Osteocyte (in vitro differentiated cells): Measurements from ENCODE around the gene SIGMAR1. TPM values are rescaled to one million over a fixed set of nuclear protein-coding genes. Genes with fewer than 3 reads are reported as not detected.

Source experiments
- DNase-seq: peaks from one replicate; pipeline ENCODE4 v3.0.0; 2021; ENCODE audit warnings: mixed read lengths; ENCODE audit not compliant: unreplicated experiment; ENCODE audit errors: extremely low spot score
- H3K27ac Mint-ChIP-seq: one replicate; pipeline ENCODE4 v1.8.0; 2021; ENCODE audit warnings: mild to moderate bottlenecking, mixed read lengths; ENCODE audit not compliant: unreplicated experiment
- H3K27me3 Mint-ChIP-seq: one replicate; pipeline ENCODE4 v1.8.0; 2021; ENCODE audit warnings: mixed read lengths; ENCODE audit not compliant: unreplicated experiment
- H3K36me3 Mint-ChIP-seq: one replicate; pipeline ENCODE4 v1.8.0; 2021; ENCODE audit warnings: mixed read lengths; ENCODE audit not compliant: unreplicated experiment
- H3K4me1 Mint-ChIP-seq: one replicate; pipeline ENCODE4 v1.8.0; 2021; ENCODE audit warnings: mixed read lengths; ENCODE audit not compliant: unreplicated experiment
- H3K4me3 Mint-ChIP-seq: one replicate; pipeline ENCODE4 v1.8.0; 2021; ENCODE audit warnings: mild to moderate bottlenecking, moderate library complexity, mixed read lengths; ENCODE audit not compliant: unreplicated experiment
- H3K9me3 Mint-ChIP-seq: one replicate; pipeline ENCODE4 v1.8.0; 2021; ENCODE audit warnings: mixed read lengths; ENCODE audit not compliant: unreplicated experiment
- total RNA-seq: library from RNA; stranded (reverse); gene quantifications from 2 replicates; pipeline ENCODE4 v1.2.1, GENCODE V29; 2021
- TF ChIP-seq, protein P1 (sequence below): fragments of 200-600 bp; sonication (generic); IDR thresholded peaks from 2 replicates; pipeline ENCODE4 v1.5.0; 2021; ENCODE audit warnings: antibody characterized with exemption, mild to moderate bottlenecking, moderate library complexity

SIGMAR1 gene
- total RNA-seq, 1 donor from 2014 or later, result 71.9 TPM

DNA sequence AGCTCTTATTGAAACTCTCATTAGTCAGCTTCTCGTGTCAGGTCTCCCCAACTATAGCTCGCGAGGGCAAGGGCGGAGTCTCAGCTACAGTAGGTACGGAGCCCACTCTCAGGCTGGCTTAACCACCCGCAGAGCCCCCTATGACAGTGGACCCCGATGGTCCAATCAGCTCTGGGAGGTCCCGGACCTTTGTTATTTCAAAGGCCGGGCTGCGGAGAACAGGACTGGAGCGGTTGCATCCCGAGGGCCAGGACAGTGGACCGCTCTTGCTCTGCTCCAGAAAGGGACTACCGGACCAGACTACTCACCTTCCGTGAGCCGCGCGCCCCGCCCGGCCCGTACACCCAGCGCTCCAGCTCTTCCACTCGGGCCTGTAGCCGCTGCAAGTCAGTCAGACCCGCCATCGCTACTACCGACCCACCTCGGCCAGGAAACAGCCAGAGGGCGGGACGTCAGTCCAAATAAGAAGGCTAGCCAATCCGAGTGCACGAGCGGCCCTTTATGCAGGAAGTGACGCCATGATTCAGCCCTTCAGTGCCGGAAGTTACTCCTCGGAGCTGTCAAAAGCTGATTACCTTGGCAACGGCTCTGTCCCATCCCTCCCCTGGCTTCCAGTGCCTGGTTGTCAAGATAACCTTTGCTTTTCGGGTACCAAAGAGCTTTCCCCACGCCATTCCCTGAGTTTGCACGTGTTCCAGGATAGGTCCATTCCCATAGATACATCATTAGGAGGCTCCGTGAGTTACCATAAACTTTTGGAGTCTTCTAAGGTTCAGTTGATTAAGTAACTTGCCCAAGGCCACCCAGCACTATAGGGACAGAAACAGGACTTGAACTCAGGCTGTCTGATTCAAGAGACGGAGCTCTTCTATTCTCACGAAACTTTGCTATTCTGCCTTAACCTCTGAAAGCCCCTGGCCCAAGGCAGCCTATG, 17.3 kb downstream of the SIGMAR1 start, which contains the start of gene DCTN3:
DCTN3 (minus strand) TSS at position 435 of the 934 bp plus-strand sequence; CDS start at position 404, 31 bp downstream.
- DNase-seq, result peak; percentile 97
- Mint-ChIP-seq H3K36me3 (peaks cover 9% of the 10 kb centered on the region), H3K9me3 (no peaks in the 10 kb centered on the region), H3K27ac (peak within 1 kb of the TSS; percentile 62), H3K4me1 (peaks cover 18% of the 10 kb centered on the region), H3K27me3 (peaks cover 6% of the 10 kb centered on the region), H3K4me3 (peak within 1 kb of the TSS; percentile 91)
- TF ChIP-seq, protein P1, sequence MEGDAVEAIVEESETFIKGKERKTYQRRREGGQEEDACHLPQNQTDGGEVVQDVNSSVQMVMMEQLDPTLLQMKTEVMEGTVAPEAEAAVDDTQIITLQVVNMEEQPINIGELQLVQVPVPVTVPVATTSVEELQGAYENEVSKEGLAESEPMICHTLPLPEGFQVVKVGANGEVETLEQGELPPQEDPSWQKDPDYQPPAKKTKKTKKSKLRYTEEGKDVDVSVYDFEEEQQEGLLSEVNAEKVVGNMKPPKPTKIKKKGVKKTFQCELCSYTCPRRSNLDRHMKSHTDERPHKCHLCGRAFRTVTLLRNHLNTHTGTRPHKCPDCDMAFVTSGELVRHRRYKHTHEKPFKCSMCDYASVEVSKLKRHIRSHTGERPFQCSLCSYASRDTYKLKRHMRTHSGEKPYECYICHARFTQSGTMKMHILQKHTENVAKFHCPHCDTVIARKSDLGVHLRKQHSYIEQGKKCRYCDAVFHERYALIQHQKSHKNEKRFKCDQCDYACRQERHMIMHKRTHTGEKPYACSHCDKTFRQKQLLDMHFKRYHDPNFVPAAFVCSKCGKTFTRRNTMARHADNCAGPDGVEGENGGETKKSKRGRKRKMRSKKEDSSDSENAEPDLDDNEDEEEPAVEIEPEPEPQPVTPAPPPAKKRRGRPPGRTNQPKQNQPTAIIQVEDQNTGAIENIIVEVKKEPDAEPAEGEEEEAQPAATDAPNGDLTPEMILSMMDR, result no peak

DNA sequence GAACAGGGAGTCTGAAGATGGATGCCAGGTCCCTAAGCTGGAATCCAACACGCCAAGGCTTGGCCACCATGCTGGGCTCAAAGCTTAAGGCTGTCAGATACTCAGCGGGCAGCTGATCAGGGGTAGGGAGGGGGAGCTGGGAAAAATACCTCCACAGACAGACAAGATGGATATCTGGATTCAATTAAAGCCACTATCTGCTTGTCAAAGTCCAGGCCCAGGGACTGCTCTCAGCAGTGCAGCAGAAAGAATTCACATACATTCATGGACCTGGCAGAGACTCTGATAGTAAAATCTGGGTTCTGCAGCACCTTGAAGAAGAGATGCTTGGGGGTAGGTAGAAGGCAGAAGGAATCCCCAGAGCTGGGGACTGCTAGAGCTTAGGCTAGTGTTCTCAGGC, 22.5 kb downstream of the SIGMAR1 start:
- TF ChIP-seq, protein P1, result no peak
- Mint-ChIP-seq H3K36me3 (peaks cover 12% of the 10 kb centered on the region), H3K27me3 (no peaks in the 10 kb centered on the region), H3K27ac (no peak overlapping the region), H3K4me3 (no peak overlapping the region), H3K4me1 (peaks cover 33% of the 10 kb centered on the region), H3K9me3 (no peaks in the 10 kb centered on the region)
- DNase-seq, result no peak

DNA sequence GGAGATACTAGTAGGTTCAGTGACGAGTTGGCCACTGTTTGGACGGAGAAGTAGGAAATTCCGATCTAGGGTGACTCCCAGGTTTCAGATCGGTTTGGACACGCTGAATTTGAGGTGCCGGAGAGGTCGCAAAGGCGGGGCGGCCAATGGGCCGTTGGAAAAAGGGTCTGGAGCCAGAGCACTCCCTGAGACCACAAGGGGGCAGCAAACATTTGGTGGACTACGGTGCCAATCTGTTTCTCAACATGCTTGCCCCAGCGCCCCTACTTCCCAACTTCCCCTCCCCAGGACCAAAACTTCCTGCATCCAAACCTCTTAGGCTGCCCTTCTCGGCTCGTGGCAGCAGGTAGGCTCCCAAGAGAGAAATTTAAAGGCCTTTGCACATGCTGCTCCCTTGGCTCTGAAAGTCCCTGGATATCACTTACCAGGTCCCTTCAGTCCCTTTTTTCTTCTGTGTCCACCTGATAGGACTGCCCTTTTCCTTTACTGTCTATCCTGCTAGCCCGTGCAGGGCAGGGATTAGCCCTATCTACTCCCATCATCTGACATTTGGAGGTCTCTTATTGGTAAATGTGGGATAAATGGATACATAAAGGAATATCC, 24.7 kb downstream of the SIGMAR1 start:
- Mint-ChIP-seq H3K4me1 (peaks cover 19% of the 10 kb centered on the region), H3K27me3 (no peaks in the 10 kb centered on the region), H3K4me3 (peak overlapping the region; percentile 79), H3K27ac (peak overlapping the region; percentile 89), H3K9me3 (no peaks in the 10 kb centered on the region), H3K36me3 (peaks cover 12% of the 10 kb centered on the region)
- TF ChIP-seq, protein P1, result peak; percentile 90
- no peak for DNase-seq

DNA sequence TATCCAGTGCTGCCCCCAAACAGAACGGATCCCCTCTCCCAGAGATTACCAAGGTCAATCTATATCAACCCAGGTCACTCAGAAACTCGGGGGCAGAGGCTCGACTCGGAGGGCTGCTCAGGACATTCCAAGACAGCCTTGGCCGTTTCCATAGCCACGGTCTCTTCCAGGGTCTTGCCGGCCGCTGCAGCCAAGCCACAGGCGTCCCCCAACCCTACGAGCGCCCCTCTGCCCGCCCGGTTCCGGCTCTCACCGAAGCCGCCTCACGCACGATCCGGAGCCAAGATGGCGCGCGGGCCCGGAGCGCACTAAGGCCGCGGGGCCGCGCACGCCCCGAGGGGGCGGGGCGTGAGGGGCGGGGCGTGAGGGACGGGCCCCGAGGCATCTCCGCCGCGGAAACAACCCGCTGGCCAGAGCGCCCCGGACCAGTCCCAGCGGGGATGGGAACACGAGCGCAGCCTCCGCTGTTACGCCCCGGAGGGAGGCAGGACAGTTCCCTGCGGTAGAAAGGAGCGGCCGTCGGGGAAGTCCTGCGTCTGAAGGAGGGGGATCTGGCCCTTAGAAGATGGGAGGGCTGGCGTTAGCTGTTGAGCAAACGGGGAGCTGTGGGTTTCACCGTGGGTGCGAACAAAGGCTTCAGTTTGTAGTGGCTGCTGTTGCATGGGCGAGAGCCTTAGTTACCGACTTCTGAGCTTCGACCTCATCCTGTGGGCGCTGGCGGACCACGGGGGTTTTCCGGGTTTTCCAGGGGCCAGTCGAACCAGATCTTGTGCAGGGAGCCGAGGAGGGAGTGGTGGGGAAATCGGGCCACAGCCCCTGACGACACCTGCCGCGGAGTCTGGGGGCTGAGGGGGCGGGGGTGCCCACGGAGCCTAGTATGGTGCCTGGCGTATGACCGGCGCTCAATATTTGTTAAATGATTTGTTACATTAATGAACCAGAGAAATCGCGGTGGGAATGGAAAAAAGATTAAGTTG, 25.5 kb downstream of the SIGMAR1 start, which contains the start of gene RPP25L:
RPP25L (minus strand) TSS at position 287 of the 977 bp plus-strand sequence. CDS start 801 bp downstream, outside the sequence.
- H3K36me3 Mint-ChIP-seq, result peaks cover 12% of the 10 kb centered on the region
- peak within 1 kb of the TSS; percentile 79 for H3K4me3 Mint-ChIP-seq
- no peaks in the 10 kb centered on the region for H3K9me3 Mint-ChIP-seq
- no peaks in the 10 kb centered on the region for H3K27me3 Mint-ChIP-seq
- peak; percentile 95 for DNase-seq
- H3K4me1 Mint-ChIP-seq, result peaks cover 19% of the 10 kb centered on the region
- H3K27ac Mint-ChIP-seq, result peak within 1 kb of the TSS; percentile 89
- TF ChIP-seq, protein P1, result no peak
